GM12878 (cell line): ENCODE results near the gene RAB22A.

Experiments used
- CREB1 ChIP-seq: IDR thresholded peaks from 2 replicates; pipeline ENCODE4 v1.6.1; 2012; ENCODE audit warnings: low read depth, mild to moderate bottlenecking, inconsistent platforms
- ELK1 ChIP-seq: IDR thresholded peaks from 2 replicates; pipeline ENCODE4 v1.6.1; 2012; ENCODE audit warnings: low read depth, low read length, improper control_type of control experiment
- EP300 ChIP-seq, 2 experiments: fragments of 150-350 bp in 1 of 2; IDR thresholded peaks; 2 replicates each; pipeline ENCODE4 v1.6.1; 2011 to 2012; ENCODE audit warnings: low read depth in 2 of 2, low read length in 2 of 2, borderline replicate concordance in 1 of 2, improper control_type of control experiment in 1 of 2, inconsistent platforms in 1 of 2; ENCODE audit not compliant: control insufficient read depth in 1 of 2
- FOS ChIP-seq: IDR thresholded peaks from 3 replicates; pipeline ENCODE4 v1.6.1; 2011; ENCODE audit warnings: borderline replicate concordance; ENCODE audit not compliant: insufficient read length; ENCODE audit errors: extremely low read depth
- MYC ChIP-seq: IDR thresholded peaks from 2 replicates; pipeline ENCODE4 v1.6.1; 2011; ENCODE audit warnings: mild to moderate bottlenecking, low read length, moderate library complexity, inconsistent platforms; ENCODE audit not compliant: insufficient read depth, insufficient replicate concordance, insufficient read length, severe bottlenecking
- PAX8 ChIP-seq: fragments of 450-650 bp; IDR thresholded peaks from 2 replicates; pipeline ENCODE4 v1.6.1; 2017; ENCODE audit warnings: mild to moderate bottlenecking, moderate library complexity
- PKNOX1 ChIP-seq: fragments of 450-650 bp; IDR thresholded peaks from 2 replicates; pipeline ENCODE4 v1.6.1; 2016; ENCODE audit warnings: mild to moderate bottlenecking
- POLR2A ChIP-seq: IDR thresholded peaks from 2 replicates; pipeline ENCODE4 v1.6.1; 2011; ENCODE audit warnings: low read depth, mild to moderate bottlenecking, low read length
- SREBF2 ChIP-seq: IDR thresholded peaks from 2 replicates; pipeline ENCODE4 v1.6.1; 2012; ENCODE audit warnings: mild to moderate bottlenecking, low read length
- SUPT20H ChIP-seq: IDR thresholded peaks from 2 replicates; pipeline ENCODE4 v1.6.1; 2011; ENCODE audit warnings: low read depth, mild to moderate bottlenecking, low read length, moderate library complexity, borderline replicate concordance; ENCODE audit not compliant: control insufficient read depth
- TAF1 ChIP-seq: IDR thresholded peaks from 2 replicates; pipeline ENCODE4 v1.6.1; 2011; ENCODE audit warnings: mild to moderate bottlenecking, low read depth, low read length, borderline replicate concordance
- YY1 ChIP-seq: IDR thresholded peaks from 2 replicates; pipeline ENCODE4 v1.6.1; 2011; ENCODE audit warnings: low read depth, mild to moderate bottlenecking, low read length
- TF ChIP-seq, protein P1 (sequence below), 3 experiments: IDR thresholded peaks in 2 of 3; conservative IDR thresholded peaks in 1 of 3; 2 replicates each; pipeline ENCODE4 v1.5.1; 2011; ENCODE audit warnings: low read depth in 3 of 3, low read length in 3 of 3, mild to moderate bottlenecking in 3 of 3, control low read depth in 2 of 3, moderate library complexity in 2 of 3, inconsistent platforms in 1 of 3, mixed read lengths in 1 of 3; ENCODE audit not compliant: control insufficient read depth in 2 of 3, insufficient read depth in 1 of 3; ENCODE audit errors: extremely low read depth in 1 of 3
- TF ChIP-seq, protein P2 (sequence below): fragments of 450-650 bp; IDR thresholded peaks from 2 replicates; pipeline ENCODE4 v1.6.1; 2017; ENCODE audit warnings: antibody characterized with exemption, mild to moderate bottlenecking, moderate library complexity

DNA sequence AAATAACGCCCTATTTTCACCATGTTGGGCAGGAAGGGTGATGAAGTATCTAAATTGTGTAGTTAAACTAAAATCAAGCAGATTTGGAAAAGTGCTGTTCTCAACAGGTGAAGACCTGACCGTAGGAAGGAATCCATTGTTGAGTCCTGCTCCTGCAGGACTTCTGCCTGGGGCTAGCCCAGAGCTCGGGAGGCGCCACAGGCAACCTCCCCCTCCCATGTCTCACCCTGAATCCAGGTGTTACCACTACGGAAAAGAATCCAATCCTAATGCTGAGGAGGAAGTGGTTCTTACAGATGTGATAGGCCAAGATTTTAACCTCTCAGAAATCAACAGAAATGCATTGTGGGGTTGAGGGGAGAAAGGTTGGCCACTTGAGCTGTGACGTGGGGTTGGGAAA is 30.2 kb downstream of the RAB22A start:
- TF ChIP-seq MYC: no peak
- TF ChIP-seq, protein P1, sequence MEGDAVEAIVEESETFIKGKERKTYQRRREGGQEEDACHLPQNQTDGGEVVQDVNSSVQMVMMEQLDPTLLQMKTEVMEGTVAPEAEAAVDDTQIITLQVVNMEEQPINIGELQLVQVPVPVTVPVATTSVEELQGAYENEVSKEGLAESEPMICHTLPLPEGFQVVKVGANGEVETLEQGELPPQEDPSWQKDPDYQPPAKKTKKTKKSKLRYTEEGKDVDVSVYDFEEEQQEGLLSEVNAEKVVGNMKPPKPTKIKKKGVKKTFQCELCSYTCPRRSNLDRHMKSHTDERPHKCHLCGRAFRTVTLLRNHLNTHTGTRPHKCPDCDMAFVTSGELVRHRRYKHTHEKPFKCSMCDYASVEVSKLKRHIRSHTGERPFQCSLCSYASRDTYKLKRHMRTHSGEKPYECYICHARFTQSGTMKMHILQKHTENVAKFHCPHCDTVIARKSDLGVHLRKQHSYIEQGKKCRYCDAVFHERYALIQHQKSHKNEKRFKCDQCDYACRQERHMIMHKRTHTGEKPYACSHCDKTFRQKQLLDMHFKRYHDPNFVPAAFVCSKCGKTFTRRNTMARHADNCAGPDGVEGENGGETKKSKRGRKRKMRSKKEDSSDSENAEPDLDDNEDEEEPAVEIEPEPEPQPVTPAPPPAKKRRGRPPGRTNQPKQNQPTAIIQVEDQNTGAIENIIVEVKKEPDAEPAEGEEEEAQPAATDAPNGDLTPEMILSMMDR (IDR thresholded peaks at IDR 0.05 in 2 of 3, conservative IDR thresholded peaks at IDR 0.05 in 1 of 3; ENCODE audit: control insufficient read depth in 2 of 3, extremely low read depth in 1 of 3, insufficient read depth in 1 of 3, low read depth in 3 of 3, low read length in 3 of 3): no peak
- TF ChIP-seq PAX8: no peak
- TF ChIP-seq FOS: no peak
- no peak for TF ChIP-seq CREB1
- no peak for TF ChIP-seq SREBF2
- TF ChIP-seq EP300 (IDR thresholded peaks at IDR 0.05; ENCODE audit: borderline replicate concordance in 1 of 2, control insufficient read depth in 1 of 2, low read depth in 2 of 2, low read length in 2 of 2): no peak
- TF ChIP-seq, protein P2, sequence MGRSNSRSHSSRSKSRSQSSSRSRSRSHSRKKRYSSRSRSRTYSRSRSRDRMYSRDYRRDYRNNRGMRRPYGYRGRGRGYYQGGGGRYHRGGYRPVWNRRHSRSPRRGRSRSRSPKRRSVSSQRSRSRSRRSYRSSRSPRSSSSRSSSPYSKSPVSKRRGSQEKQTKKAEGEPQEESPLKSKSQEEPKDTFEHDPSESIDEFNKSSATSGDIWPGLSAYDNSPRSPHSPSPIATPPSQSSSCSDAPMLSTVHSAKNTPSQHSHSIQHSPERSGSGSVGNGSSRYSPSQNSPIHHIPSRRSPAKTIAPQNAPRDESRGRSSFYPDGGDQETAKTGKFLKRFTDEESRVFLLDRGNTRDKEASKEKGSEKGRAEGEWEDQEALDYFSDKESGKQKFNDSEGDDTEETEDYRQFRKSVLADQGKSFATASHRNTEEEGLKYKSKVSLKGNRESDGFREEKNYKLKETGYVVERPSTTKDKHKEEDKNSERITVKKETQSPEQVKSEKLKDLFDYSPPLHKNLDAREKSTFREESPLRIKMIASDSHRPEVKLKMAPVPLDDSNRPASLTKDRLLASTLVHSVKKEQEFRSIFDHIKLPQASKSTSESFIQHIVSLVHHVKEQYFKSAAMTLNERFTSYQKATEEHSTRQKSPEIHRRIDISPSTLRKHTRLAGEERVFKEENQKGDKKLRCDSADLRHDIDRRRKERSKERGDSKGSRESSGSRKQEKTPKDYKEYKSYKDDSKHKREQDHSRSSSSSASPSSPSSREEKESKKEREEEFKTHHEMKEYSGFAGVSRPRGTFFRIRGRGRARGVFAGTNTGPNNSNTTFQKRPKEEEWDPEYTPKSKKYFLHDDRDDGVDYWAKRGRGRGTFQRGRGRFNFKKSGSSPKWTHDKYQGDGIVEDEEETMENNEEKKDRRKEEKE: no peak
- no peak for TF ChIP-seq POLR2A
- TF ChIP-seq YY1: no peak
- TF ChIP-seq PKNOX1: no peak
- no peak for TF ChIP-seq TAF1
- no peak for TF ChIP-seq ELK1
- TF ChIP-seq SUPT20H: no peak
